Upper lobe of left lung (tissue), 6 donors: ENCODE results near the gene VSTM5. TPM values are rescaled to one million over a fixed set of nuclear protein-coding genes. Genes with fewer than 3 reads are reported as not detected.
"Not testable (repeated sequence)": the region's sequence is repeated elsewhere in the genome, so short reads cannot be mapped to it uniquely, and the experiment has no call there.

Experiments
- ATAC-seq, 2 donors: fragments of 200-7000 bp; cut with Tn5 transposase; one replicate each; pipeline ENCODE4 v1.9.1; 2022; ENCODE audit warnings: mild to moderate bottlenecking in 2 of 2, moderate library complexity in 2 of 2; ENCODE audit not compliant: low FRiP score in 2 of 2
- DNase-seq, 2 donors: peaks; one replicate each; pipeline ENCODE4 v3.0.0-alpha.2; 2019 to 2020
- H3K27ac ChIP-seq, 4 donors: fragments of 200-600 bp; sonication (generic); one replicate each; pipeline ENCODE4 v1.5.1; 2016 to 2019
- H3K27me3 ChIP-seq, 4 donors: fragments of 200-600 bp; sonication (generic); one replicate each; pipeline ENCODE4 v1.5.1; 2017 to 2019
- H3K36me3 ChIP-seq, 4 donors: fragments of 200-600 bp; sonication (generic); one replicate each; pipeline ENCODE4 v1.5.1; 2016 to 2019
- H3K4me1 ChIP-seq, 4 donors: fragments of 200-600 bp; sonication (generic); one replicate each; pipeline ENCODE4 v1.5.1; 2018 to 2019
- H3K4me3 ChIP-seq, 4 donors: fragments of 200-600 bp; sonication (generic); one replicate each; pipeline ENCODE4 v1.5.1; 2017 to 2019; ENCODE audit warnings: mild to moderate bottlenecking in 2 of 4, moderate library complexity in 1 of 4
- H3K9me3 ChIP-seq, 4 donors: fragments of 200-600 bp; sonication (generic); one replicate each; pipeline ENCODE4 v1.5.1; 2018 to 2019
- EP300 ChIP-seq, 4 donors: sonication (generic); formaldehyde crosslinking; IDR thresholded peaks; one replicate each; pipeline ENCODE4 v1.5.1; 2017; ENCODE audit warnings: antibody characterized with exemption in 4 of 4, control low read depth in 2 of 4
- POLR2A ChIP-seq, 4 donors: fragments of 450-650 bp; IDR thresholded peaks; one replicate each; pipeline ENCODE4 v1.5.1; 2016 to 2017; ENCODE audit warnings: antibody characterized with exemption in 4 of 4, mild to moderate bottlenecking in 2 of 4
- POLR2AphosphoS5 ChIP-seq, 2 donors: sonication (generic); formaldehyde crosslinking; IDR thresholded peaks; one replicate each; pipeline ENCODE4 v1.5.1; 2017; ENCODE audit warnings: antibody characterized with exemption in 2 of 2
- WGBS, 2 donors: methylation state at CpG; one replicate each; pipeline ENCODE4 v1.1.5; 2017 to 2018; 5-methylcytosine and 5-hydroxymethylcytosine counted together
- total RNA-seq, 6 donors: library from RNA; depleted of rRNA in 4 of 6; stranded (reverse); fragments of >200 nt in 4 of 6; gene quantifications; one replicate each; pipeline versions ENCODE4 v1.1.0 to v1.2.1, GENCODE V29; 2016 to 2021
- TF ChIP-seq, protein P1 (sequence below), 6 experiments: fragments of 450-650 bp in 4 of 6; fragments of 200-600 bp in 2 of 6; sonication (generic) in 2 of 6; IDR thresholded peaks; one replicate each; pipeline ENCODE4 v1.5.1; 2016 to 2019; ENCODE audit warnings: antibody characterized with exemption in 6 of 6
- donor health status: DM: no; HTN: no; CAD: no; lungs with moderate emphysema.
- donor health status: DM: no; HTN: yes; CAD: no; lungs with severe emphysema.

VSTM5 gene
- total RNA-seq, 6 donors from 2014 or later, result 0.77 to 2.3 TPM; not detected in 4

DNA sequence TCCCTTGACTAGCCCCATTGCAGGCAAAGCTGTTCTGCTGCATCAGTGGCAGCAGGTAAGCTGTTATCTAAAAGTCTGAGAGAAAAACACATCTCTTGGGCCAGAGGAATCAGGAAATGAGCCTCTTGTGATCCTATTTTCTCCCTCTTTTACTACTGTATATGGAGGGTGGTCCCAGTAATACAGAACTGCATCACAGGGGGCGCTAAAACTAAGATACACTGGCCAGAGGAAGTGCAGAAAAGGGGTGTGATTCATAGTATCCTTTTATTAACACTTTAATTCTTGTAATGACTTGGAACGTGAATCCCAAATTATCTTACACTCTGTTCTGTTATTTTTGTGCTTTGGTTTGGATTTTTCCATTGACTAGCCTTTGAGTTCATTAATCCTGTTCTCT, 75.1 kb downstream of the VSTM5 start:
- 63 to 68% methylated on average over 2 of the region's 2 CpGs for WGBS, 2 donors
- DNase-seq, result no peak
- no peak for ATAC-seq
- Histone ChIP-seq H3K36me3 (no peaks in the 10 kb centered on the region), H3K27ac (no peak overlapping the region), H3K27me3 (no peaks in the 10 kb centered on the region), H3K4me1 (no peaks in the 10 kb centered on the region), H3K9me3 (no peaks in the 10 kb centered on the region), H3K4me3 (no peak overlapping the region)
- TF ChIP-seq, protein P1, sequence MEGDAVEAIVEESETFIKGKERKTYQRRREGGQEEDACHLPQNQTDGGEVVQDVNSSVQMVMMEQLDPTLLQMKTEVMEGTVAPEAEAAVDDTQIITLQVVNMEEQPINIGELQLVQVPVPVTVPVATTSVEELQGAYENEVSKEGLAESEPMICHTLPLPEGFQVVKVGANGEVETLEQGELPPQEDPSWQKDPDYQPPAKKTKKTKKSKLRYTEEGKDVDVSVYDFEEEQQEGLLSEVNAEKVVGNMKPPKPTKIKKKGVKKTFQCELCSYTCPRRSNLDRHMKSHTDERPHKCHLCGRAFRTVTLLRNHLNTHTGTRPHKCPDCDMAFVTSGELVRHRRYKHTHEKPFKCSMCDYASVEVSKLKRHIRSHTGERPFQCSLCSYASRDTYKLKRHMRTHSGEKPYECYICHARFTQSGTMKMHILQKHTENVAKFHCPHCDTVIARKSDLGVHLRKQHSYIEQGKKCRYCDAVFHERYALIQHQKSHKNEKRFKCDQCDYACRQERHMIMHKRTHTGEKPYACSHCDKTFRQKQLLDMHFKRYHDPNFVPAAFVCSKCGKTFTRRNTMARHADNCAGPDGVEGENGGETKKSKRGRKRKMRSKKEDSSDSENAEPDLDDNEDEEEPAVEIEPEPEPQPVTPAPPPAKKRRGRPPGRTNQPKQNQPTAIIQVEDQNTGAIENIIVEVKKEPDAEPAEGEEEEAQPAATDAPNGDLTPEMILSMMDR (IDR thresholded peaks at IDR 0.05), result no peak
- TF ChIP-seq EP300 (IDR thresholded peaks at IDR 0.05) (no peak), POLR2AphosphoS5 (IDR thresholded peaks at IDR 0.05) (no peak), POLR2A (IDR thresholded peaks at IDR 0.05) (no peak)

DNA sequence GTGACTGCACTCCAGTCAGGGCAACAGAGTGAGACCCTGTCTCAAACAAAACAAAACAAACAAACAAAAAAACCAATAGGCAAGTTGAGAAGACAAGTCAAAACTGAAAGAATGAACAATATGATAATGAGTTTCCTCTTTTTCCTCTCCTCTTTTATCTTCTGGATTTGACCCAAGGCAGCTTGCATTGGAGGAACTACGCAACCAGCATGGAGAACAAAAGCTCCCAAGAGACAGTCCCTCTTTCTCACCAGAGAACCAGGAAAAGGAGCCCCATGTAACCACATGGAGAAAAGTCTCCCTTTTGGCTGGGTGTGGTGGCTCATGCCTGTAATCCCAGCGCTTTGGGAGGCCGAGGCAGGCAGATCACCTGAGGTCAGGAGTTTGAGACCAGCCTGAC, 75.9 kb downstream of the VSTM5 start:
- ATAC-seq, H3K27me3 ChIP-seq, DNase-seq, H3K4me3 ChIP-seq, H3K4me1 ChIP-seq, H3K9me3 ChIP-seq, H3K36me3 ChIP-seq, H3K27ac ChIP-seq: not testable (repeated sequence)
- WGBS, 2 donors, result 71 to 89% methylated on average over 3 of the region's 3 CpGs

DNA sequence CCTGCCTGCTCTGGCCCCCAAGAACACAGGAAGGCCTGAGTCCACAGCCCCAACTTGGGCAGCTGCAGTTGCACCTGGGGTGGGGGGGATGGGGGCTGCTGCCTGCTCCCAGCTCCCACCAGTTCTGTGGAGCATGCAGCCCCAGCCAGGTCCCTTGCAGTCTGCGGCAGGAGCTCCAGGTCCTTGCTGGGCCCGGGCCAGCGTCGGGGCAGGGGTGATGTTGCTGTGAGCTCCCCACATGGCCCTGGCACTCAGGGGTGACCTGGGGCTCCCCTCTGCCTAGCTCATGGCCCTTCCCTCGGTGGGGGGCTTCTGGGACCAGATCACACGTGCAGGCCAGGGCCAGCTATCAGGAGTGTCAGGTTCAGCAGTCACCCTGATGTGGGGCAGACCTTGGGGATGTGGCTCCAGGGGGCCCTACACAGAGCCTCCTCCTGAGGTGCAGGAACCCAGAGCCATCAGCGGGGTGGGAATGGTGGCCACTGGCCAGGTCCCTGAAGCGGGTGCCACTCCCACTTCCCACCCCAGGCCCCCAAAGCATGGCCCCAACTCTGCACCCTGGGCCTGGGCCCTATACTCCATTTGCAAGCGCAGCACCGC, 76.7 kb downstream of the VSTM5 start:
- DNase-seq, result peak in 1 of 2 donors; percentile 69
- H3K4me1 ChIP-seq, result no peaks in the 10 kb centered on the region
- H3K27ac ChIP-seq, result no peak overlapping the region
- H3K27me3 ChIP-seq, result no peaks in the 10 kb centered on the region
- no peaks in the 10 kb centered on the region for H3K9me3 ChIP-seq
- H3K36me3 ChIP-seq, result no peaks in the 10 kb centered on the region
- 94 to 100% methylated on average over 5 to 9 of the region's 10 CpGs for WGBS, 2 donors
- H3K4me3 ChIP-seq, result no peak overlapping the region
- TF ChIP-seq EP300 (IDR thresholded peaks at IDR 0.05), result no peak
- TF ChIP-seq POLR2A (IDR thresholded peaks at IDR 0.05), result no peak
- no peak for TF ChIP-seq POLR2AphosphoS5 (IDR thresholded peaks at IDR 0.05)
- TF ChIP-seq, protein P1 (IDR thresholded peaks at IDR 0.05), result no peak
- ATAC-seq, result peak in 1 of 2 donors; percentile 49

DNA sequence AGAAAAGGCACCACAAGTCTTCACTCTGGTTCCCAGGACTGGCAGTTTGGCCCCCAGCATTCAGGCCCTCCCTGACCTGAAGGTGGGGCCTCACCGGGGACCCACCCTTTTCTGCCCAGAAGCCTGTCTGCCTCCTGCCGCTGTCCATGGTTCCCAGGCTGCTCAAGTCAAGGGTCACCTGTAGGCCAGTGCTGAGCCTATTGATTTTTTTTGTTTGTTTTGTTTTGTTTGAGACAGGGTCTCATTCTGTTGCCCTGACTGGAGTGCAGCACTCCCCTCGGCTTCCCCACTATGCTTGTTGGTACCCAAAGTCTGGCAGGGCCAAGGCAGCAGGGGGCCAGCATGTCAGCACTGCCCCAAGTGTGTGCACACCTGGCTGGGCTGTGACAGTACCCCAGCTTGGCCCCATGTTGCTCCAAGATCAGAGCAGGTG, 77.4 kb downstream of the VSTM5 start:
- TF ChIP-seq POLR2A (IDR thresholded peaks at IDR 0.05), result no peak
- TF ChIP-seq, protein P1 (IDR thresholded peaks at IDR 0.05), result no peak
- TF ChIP-seq POLR2AphosphoS5 (IDR thresholded peaks at IDR 0.05), result no peak
- TF ChIP-seq EP300 (IDR thresholded peaks at IDR 0.05), result no peak
- no peaks in the 10 kb centered on the region for H3K9me3 ChIP-seq
- H3K4me1 ChIP-seq, result no peaks in the 10 kb centered on the region
- H3K27ac ChIP-seq, result no peak overlapping the region
- peak in 1 of 2 donors; percentile 41 for DNase-seq
- no peak overlapping the region for H3K4me3 ChIP-seq
- no peak for ATAC-seq
- 93 to 100% methylated on average over 3 of the region's 3 CpGs for WGBS, 2 donors
- no peaks in the 10 kb centered on the region for H3K27me3 ChIP-seq
- no peaks in the 10 kb centered on the region for H3K36me3 ChIP-seq

DNA sequence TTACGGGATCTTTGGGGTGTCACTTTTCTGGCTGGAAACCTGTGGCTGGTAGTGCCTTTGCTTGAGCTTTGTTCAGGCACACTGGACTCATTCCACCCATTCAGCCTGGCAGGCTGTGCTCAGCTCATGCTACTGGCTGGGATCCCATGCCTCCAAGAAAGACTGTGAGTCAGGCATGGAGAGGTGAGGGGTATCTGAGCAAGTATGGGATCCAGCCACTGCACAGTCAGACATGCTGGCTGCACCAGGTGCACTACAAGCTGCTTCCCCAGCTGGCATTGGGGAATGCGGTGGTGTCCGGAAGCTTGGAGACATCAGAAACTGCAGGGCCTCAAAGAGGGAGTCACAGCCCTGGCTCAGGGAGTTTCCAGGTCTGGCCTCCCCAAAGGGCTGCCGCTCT, 78.3 kb downstream of the VSTM5 start:
- H3K9me3 ChIP-seq, result no peaks in the 10 kb centered on the region
- H3K27me3 ChIP-seq, result no peaks in the 10 kb centered on the region
- ATAC-seq, result no peak
- 94 to 100% methylated on average over 2 to 4 of the region's 4 CpGs for WGBS, 2 donors
- no peaks in the 10 kb centered on the region for H3K4me1 ChIP-seq
- H3K27ac ChIP-seq, result no peak overlapping the region
- DNase-seq, result no peak
- H3K4me3 ChIP-seq, result no peak overlapping the region
- no peaks in the 10 kb centered on the region for H3K36me3 ChIP-seq
- TF ChIP-seq POLR2A (IDR thresholded peaks at IDR 0.05), result no peak
- TF ChIP-seq, protein P1 (IDR thresholded peaks at IDR 0.05), result no peak
- no peak for TF ChIP-seq POLR2AphosphoS5 (IDR thresholded peaks at IDR 0.05)
- TF ChIP-seq EP300 (IDR thresholded peaks at IDR 0.05), result no peak
